Brain microvascular endothelial cell (primary cell): ENCODE results near the gene CEP112.
"Not testable (repeated sequence)": the region's sequence is repeated elsewhere in the genome, so short reads cannot be mapped to it uniquely, and the experiment has no call there.

Experiments
- DNase-seq: peaks from one replicate; pipeline ENCODE4 v3.0.0-alpha.2; 2020
- H3K27ac ChIP-seq: fragments of 250-450 bp; sonication (Bioruptor Pico); 2 replicates; pipeline ENCODE4 v1.5.1; 2020; ENCODE audit warnings: mild to moderate bottlenecking, moderate library complexity
- H3K27me3 ChIP-seq: fragments of 250-450 bp; sonication (Bioruptor Pico); replicated peaks from 2 replicates; pipeline ENCODE4 v1.5.1; 2020; ENCODE audit warnings: mild to moderate bottlenecking
- H3K36me3 ChIP-seq: fragments of 250-450 bp; sonication (Bioruptor Pico); replicated peaks from 2 replicates; pipeline ENCODE4 v1.5.1; 2020; ENCODE audit warnings: mild to moderate bottlenecking
- H3K4me3 ChIP-seq: 2 replicates; pipeline ENCODE4 v1.5.1; 2011; ENCODE audit warnings: low read depth, mild to moderate bottlenecking, control low read depth, low read length, moderate library complexity
- in situ Hi-C: cut with HindIII; loops from 2 replicates; pipeline ENCODE4 v1.10.0; 2017; ENCODE audit warnings: low sequenced_read_pairs, low pct_ligation_motif_present
- TF ChIP-seq, protein P1 (sequence below): IDR thresholded peaks from 2 replicates; pipeline ENCODE4 v1.5.1; 2011; ENCODE audit warnings: low read depth, mild to moderate bottlenecking, moderate library complexity, low read length, control low read depth, inconsistent platforms; ENCODE audit errors: missing control alignments

CEP112 gene

DNA sequence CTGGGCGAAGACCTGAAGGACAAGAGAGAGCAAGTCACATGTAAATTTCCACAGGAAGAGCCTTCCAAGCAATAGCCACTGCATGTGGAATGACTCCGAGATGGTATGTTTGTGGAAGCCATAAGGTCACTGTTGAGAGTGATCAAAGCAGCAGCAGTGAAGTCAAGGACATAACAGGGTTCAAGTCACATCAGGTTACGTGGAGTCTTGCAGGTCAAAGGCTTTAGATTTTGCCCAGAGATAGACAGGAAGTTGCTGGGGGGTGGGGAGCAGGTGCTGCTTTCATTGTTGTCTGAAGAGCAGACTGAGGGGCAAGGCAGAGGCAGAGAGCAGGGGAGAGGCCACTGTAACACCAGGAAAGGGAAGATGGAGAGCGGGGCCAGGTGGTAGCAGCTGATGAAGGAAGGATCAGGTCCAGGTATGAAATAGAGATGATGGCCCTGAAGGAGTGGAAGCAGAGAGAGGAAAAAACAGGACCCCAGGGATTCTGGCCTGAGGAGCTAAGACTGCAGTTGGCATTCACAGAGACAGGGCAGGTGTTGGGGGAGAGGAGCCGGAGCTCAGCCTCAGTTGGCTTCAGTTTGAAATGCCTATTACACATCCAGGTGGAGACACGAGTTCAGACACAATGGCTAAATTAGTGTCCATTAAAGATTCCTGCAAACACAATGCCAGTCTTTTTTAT, 501.2 kb downstream of the CEP112 start:
- no peak for DNase-seq
- H3K36me3 ChIP-seq, result no peaks in the 10 kb centered on the region
- no peak overlapping the region for H3K4me3 ChIP-seq
- no peaks in the 10 kb centered on the region for H3K27me3 ChIP-seq
- H3K27ac ChIP-seq, result no peak overlapping the region
- TF ChIP-seq, protein P1, sequence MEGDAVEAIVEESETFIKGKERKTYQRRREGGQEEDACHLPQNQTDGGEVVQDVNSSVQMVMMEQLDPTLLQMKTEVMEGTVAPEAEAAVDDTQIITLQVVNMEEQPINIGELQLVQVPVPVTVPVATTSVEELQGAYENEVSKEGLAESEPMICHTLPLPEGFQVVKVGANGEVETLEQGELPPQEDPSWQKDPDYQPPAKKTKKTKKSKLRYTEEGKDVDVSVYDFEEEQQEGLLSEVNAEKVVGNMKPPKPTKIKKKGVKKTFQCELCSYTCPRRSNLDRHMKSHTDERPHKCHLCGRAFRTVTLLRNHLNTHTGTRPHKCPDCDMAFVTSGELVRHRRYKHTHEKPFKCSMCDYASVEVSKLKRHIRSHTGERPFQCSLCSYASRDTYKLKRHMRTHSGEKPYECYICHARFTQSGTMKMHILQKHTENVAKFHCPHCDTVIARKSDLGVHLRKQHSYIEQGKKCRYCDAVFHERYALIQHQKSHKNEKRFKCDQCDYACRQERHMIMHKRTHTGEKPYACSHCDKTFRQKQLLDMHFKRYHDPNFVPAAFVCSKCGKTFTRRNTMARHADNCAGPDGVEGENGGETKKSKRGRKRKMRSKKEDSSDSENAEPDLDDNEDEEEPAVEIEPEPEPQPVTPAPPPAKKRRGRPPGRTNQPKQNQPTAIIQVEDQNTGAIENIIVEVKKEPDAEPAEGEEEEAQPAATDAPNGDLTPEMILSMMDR, result no peak
- in situ Hi-C loops, result no loop called here

DNA sequence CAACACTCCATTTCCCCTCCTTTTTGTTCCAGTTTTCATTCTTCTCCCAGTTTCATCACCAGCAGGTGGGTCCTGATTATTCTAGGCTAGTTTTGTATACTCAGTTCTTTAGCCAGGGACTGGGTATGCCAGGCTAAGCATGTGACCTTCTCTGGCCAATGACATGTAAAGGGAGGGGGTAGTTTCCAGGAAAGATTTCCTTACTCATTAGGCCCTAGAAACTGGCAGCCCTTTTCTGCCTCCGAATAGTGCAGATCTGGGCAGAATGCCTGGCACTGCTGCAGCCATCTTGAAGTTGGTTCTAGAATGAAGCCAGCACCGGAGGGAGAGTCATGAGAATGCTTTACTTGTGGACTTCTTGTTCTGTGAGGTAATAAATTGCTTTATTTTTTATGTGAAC, 503.6 kb downstream of the CEP112 start:
- TF ChIP-seq, protein P1, result no peak
- no peak for DNase-seq

DNA sequence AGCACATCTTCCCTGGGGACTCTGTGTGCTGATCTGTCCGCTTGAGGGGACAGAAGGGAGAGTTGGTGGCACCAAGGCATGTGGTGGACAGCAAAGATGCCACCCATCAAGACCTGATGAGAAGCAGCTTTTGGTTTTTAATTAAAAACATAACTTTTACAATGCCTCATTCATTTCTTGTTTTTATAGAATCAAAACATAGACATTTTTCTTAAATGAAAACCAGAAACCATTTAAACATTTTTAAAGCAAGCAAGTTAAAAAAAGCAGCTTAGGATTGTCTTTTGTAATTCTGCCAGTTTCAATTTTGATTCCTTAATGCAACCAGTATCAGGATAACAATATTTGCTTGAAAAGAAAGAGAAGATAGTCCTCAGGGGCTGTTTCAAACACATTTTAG, 506.8 kb downstream of the CEP112 start:
- Histone ChIP-seq H3K36me3 (no peaks in the 10 kb centered on the region), H3K4me3 (no peak overlapping the region), H3K27ac (no peak overlapping the region), H3K27me3 (no peaks in the 10 kb centered on the region)
- DNase-seq, result no peak
- TF ChIP-seq, protein P1, result no peak
- in situ Hi-C loops, result no loop called here

More for the DNA sequence above, 503.6 kb downstream of the CEP112 start:
- Histone ChIP-seq H3K27ac (no peak overlapping the region), H3K4me3 (no peak overlapping the region), H3K27me3 (no peaks in the 10 kb centered on the region), H3K36me3 (no peaks in the 10 kb centered on the region)
- in situ Hi-C loops, result no loop called here

GRCh38 chr17:65684631-65685030, 507.3 kb downstream of the CEP112 start:
- Histone ChIP-seq H3K27ac (no peak overlapping the region), H3K4me3 (no peak overlapping the region), H3K27me3 (no peaks in the 10 kb centered on the region), H3K36me3 (no peaks in the 10 kb centered on the region)
- TF ChIP-seq, protein P1, result no peak
- in situ Hi-C loops, result no loop called here
- peak; percentile 9 for DNase-seq

- TF ChIP-seq, protein P1, result no peak
- H3K4me3 ChIP-seq, result no peak overlapping the region
- no peaks in the 10 kb centered on the region for H3K36me3 ChIP-seq
- H3K27me3 ChIP-seq, result no peaks in the 10 kb centered on the region
- in situ Hi-C loops, result no loop called here
- no peak overlapping the region for H3K27ac ChIP-seq
- DNase-seq, result no peak
Observed at GRCh38 chr17:65683428-65683827, 508.5 kb downstream of the CEP112 start.

DNA sequence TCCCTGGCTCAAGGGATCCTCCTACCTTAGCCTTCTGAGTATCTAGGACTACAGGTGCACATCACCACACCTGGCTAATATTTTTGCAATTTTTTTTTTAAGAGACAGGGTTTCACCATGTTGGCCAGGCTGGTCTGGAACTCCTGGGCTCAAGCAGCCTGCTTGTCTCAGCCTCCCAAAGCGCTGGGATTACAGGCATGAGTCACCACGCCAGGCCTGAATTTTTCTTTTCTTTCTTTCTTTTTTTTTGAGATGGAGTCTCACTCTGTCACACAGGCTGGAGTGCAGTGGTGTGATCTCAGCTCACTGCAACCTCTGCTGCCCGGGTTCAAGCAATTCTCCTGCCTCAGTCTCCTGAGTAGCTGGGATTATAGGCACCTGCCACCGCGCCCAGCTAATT, 510.2 kb downstream of the CEP112 start:
- H3K27me3 ChIP-seq, H3K4me3 ChIP-seq, H3K27ac ChIP-seq, in situ Hi-C loops, H3K36me3 ChIP-seq: not testable (repeated sequence)
- peak; percentile 26 for DNase-seq
